ENCODE data around the gene TMOD3.

TMOD3 gene

GRCh38 chr15:51825698-51826097 lies 3.8 kb upstream of the TMOD3 start:
- in situ Hi-C loops (cut with HindIII; ENCODE audit: low sequenced_read_pairs): no loop called here

- in situ Hi-C loops (cut with HindIII; ENCODE audit: low sequenced_read_pairs): no loop called here
These were observed 655 bp upstream of the TMOD3 start for GRCh38 chr15:51828621-51829375.

DNA sequence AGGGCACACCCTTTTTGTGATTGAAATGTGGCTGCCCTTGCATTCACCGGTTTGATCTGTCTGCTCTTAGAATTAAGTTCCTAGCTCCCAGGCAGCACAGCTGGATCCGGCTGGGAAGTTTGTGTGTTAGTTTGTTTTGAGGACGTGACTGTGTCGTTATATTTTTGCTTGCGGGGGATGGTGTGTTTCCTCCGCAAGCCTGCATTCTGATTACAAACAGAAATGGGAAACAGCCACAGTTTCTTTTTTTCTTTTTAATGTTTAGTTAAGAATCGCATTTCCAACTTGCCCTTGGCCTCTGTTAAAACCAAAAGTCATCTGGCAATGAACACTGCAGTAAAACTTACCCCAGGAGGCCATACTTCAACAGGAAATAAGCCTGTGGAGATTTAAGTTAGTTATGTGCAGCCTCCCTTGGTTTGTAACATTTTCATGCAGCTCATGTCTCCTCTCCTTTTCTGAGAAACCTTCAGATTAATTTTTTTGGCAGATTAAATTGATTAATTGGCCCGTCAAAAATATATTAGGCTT lies 888 bp downstream of the TMOD3 start:
- in situ Hi-C loops (cut with HindIII; ENCODE audit: low sequenced_read_pairs): no loop called here

GRCh38 chr15:51833772-51834171 lies 4.3 kb downstream of the TMOD3 start:
- in situ Hi-C loops (cut with HindIII; ENCODE audit: low sequenced_read_pairs): no loop called here

GRCh38 chr15:51837792-51838251 lies 8.4 kb downstream of the TMOD3 start:
- in situ Hi-C loops (cut with HindIII; ENCODE audit: low sequenced_read_pairs): no loop called here

DNA sequence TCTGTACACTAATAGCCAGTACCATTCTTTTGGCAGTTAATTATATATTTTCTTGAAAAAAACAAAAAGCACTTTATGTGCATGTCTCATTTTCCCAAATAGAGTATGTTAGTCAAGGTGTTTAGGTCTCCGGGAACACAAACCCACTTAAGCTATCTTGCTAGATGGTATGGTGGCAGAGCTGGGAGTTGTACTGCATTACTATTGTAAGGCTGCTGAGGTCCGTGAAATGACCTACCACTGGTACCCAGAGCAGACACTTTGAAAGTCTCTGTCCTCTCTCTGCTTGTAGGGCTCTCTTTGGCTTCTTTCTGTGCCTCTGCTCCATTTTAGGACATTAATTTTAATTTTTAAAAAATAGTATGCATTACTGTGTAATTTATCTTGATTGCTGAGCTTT lies 8.8 kb downstream of the TMOD3 start:
- in situ Hi-C loops (cut with HindIII; ENCODE audit: low sequenced_read_pairs): no loop called here

DNA sequence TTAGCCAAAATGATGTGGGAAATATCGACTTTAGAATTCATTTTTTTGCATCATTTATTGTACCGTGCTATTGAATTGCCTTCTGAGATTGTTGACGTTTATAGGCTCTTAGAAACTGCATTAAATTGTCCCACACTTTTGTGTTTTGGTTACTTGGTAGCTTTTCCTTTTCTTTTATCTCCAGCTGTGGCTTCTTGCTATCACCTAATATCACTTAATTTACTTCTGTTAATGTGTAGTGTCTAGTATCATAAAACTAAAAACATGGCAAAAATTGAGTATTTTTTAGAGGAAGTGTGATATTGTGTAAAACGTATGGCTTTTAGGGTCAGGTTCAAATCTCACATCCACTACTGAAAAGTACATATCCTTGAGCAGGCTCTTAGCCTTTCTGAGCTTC lies 11.2 kb downstream of the TMOD3 start:
- in situ Hi-C loops (cut with HindIII; ENCODE audit: low sequenced_read_pairs): no loop called here

- in situ Hi-C loops (cut with HindIII; ENCODE audit: low sequenced_read_pairs): no loop called here
These were observed 12.1 kb downstream of the TMOD3 start for GRCh38 chr15:51841406-51842040.

DNA sequence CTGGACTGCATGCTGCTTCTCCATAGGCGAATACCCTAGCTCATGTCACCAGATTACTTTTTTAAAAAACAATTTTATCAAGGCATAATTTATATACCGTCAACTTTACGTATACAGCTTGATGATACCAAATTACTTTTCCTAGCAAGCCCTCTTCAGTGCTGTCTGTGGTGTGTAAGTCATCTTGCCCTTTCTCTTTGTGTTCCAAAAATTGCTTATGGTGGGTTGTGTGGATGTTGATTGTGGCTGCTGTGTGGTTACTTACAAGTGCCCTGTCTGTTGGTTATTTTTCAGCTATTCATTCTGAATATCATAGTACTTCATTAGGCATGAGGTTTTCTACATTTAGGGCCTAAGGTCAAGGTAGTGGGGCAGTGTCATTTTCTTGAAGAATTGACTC lies 12.8 kb downstream of the TMOD3 start:
- in situ Hi-C loops (cut with HindIII; ENCODE audit: low sequenced_read_pairs): no loop called here

GRCh38 chr15:51842852-51843737 lies 13.6 kb downstream of the TMOD3 start:
- in situ Hi-C loops (cut with HindIII; ENCODE audit: low sequenced_read_pairs): no loop called here

DNA sequence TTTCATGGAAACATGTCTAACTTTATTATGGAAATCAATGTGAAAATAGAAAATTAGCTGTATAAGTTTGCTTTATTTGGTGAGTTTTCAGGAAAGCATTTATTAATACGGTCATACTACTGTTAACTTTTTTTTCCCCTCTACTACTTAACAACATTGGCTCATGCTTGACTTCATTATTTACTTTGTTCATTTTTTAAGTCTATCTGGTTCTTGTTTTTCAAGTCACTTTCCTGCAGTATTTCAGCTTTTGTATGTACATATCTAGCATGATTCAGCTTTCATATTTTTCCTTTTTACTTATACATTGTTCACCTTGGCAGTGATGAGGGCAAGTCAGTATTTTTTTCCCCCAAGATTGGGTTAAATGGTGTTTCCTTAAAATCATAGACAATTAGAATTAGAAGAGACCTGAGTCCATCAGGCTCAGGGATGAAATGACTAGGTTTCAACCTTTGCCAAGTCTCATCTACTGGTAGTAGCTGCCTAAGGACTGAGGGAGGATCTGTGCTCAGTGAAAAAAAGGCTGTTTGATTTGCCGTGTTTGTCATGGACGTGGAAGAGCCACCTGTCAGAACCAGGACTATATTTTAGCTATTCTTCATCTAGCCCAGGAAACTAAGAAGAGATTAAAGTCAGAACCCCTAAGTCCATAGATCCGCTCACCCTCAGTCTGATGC lies 15.4 kb downstream of the TMOD3 start:
- in situ Hi-C loops (cut with HindIII; ENCODE audit: low sequenced_read_pairs): no loop called here

GRCh38 chr15:51846066-51846462 lies 16.6 kb downstream of the TMOD3 start:
- in situ Hi-C loops (cut with HindIII; ENCODE audit: low sequenced_read_pairs): no loop called here

DNA sequence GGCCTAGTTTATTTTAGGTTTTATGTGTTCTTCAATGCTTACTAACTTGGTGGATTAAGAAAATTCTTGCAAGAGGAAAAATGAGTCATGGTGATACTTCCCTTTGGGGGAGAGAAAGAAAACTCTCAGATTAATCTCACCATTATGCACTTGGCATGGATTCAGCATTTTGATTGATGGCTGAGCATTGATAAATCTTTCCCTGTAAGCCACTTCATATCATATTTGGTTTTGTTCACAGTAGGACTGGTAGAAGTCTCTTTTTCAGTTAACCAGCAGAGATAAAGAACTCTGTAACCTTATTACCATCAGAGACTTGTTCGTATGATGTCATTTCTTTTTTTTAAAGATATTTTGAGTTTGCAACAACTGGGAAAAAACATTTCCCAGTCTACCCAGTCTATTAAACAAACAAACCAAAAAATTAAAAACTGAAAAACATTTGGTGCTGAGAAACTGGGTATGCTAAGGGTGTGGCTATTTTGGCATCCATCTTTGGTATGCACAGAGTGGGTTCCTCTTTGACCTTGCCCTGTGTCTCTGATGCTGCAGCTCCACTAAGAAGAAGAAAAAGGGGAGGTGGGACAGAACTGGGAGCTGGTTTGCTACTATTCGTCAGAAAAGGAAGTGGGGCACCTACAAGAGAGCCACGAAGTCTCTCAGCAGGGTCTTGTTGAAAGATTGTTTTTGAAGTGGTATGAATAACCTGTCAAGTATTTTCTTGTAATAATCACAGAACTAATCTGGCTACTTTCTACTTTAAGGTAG lies 17.2 kb downstream of the TMOD3 start:
- in situ Hi-C loops (cut with HindIII; ENCODE audit: low sequenced_read_pairs): no loop called here

DNA sequence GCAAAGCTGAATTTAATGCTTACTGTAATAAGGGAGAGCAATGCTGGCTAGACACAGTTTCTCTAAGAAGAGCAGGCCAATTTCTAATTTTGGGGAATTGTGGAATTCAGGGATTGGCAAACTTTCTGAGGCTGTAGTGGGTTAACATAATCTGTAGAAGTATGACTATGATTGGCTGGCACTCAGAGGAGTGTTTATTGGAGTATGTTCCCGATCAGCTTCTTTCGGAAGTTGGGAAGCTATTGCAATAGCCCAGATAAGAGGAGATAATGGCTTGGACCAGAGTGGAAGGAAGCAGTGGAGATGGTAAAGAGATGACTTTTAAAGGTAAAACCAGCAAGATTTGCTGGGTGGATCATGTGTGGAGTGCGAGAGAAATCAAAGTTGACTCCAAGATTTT lies 19.4 kb downstream of the TMOD3 start:
- in situ Hi-C loops (cut with HindIII; ENCODE audit: low sequenced_read_pairs): no loop called here

DNA sequence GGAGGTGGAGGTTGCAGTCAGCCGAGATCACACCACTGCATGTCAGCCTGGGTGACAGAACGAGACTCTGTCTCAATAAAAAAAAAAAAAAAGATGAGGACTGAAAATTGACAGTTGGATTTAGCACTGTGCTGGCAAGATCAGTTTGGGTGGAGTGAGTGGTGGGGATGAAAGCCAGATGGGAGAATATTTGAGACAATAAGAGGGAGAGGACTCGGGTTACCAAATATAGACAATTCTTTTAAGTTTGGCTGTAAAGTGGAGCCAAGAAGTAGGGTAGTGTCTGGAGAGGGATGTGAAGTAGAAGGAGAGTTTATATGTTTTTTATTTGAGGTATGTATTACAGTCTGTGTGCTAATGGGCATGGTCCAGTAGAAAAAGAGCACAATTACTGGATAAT lies 20.4 kb downstream of the TMOD3 start:
- in situ Hi-C loops (cut with HindIII; ENCODE audit: low sequenced_read_pairs): no loop called here

DNA sequence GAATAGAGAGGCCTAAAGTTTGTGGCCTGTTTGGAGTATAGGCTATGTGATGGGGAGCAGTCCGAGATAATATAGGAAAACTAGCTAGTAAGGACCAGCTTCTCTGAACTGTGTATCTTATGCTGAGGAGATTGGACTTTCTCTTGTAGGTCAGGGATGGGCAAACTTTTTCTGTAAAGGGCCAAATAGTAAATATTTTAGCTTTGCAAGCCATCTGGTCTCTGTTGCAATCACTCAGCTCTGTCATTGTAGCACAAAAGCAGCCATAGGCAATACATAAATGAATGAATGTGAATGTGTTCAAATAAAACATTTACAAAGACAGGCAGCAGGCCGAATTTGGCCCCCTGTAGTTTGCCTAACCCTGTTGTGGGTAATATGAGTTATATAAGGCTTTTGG lies 24.5 kb downstream of the TMOD3 start:
- in situ Hi-C loops (cut with HindIII; ENCODE audit: low sequenced_read_pairs): no loop called here

- in situ Hi-C loops (cut with HindIII; ENCODE audit: low sequenced_read_pairs): no loop called here
These were observed 26.2 kb downstream of the TMOD3 start for GRCh38 chr15:51855612-51856011.

GRCh38 chr15:51856714-51857380 lies 27.4 kb downstream of the TMOD3 start:
- in situ Hi-C loops (cut with HindIII; ENCODE audit: low sequenced_read_pairs): no loop called here

- in situ Hi-C loops (cut with HindIII; ENCODE audit: low sequenced_read_pairs): no loop called here
These were observed 32.3 kb downstream of the TMOD3 start for GRCh38 chr15:51861557-51862359.

Data from endothelial cell of hepatic sinusoid (primary cell).